CD4-positive, CD25-positive, alpha-beta regulatory T cell (primary cell): ENCODE data around the gene EBF3. TPM values are rescaled to one million over a fixed set of nuclear protein-coding genes. Genes with fewer than 3 reads are reported as not detected.

Experiments
- ATAC-seq, 2 donors: fragments of 150-1000 bp; cut with Tn5 transposase; one replicate each; pipeline ENCODE4 v1.10.0; 2021; ENCODE audit warnings: low read depth in 2 of 2, moderate number of reproducible peaks in 2 of 2, moderate library complexity in 1 of 2
- DNase-seq, 3 donors: peaks; one replicate each; pipeline versions ENCODE4 v3.0.0 to v3.0.0-alpha.2; 2012 to 2022; ENCODE audit warnings: mixed read lengths in 1 of 3
- H3K27ac ChIP-seq: one replicate; pipeline ENCODE4 v1.7.0; 2013; ENCODE audit warnings: mild to moderate bottlenecking, low read length; ENCODE audit not compliant: insufficient read depth, poor library complexity, severe bottlenecking
- H3K27me3 ChIP-seq: one replicate; pipeline ENCODE4 v1.7.0; 2013; ENCODE audit warnings: low read length; ENCODE audit not compliant: control insufficient read depth, insufficient read depth
- H3K36me3 ChIP-seq: one replicate; pipeline ENCODE4 v1.7.0; 2013; ENCODE audit warnings: mild to moderate bottlenecking, low read length, moderate library complexity; ENCODE audit not compliant: control insufficient read depth, insufficient read depth
- H3K4me1 ChIP-seq: 2 replicates; pipeline ENCODE4 v1.7.0; 2013; ENCODE audit warnings: mild to moderate bottlenecking, low read length; ENCODE audit not compliant: insufficient read depth, control insufficient read depth, poor library complexity, severe bottlenecking
- H3K4me3 ChIP-seq: one replicate; pipeline ENCODE4 v1.7.0; 2013; ENCODE audit warnings: low read depth, mild to moderate bottlenecking, low read length, moderate library complexity
- H3K9me3 ChIP-seq, 2 experiments: 1 replicate in 1 of 2; 2 replicates in 1 of 2; pipeline ENCODE4 v1.7.0; 2013; ENCODE audit warnings: low read length in 2 of 2, mild to moderate bottlenecking in 1 of 2, moderate library complexity in 1 of 2; ENCODE audit not compliant: control insufficient read depth in 2 of 2
- H3K27ac Mint-ChIP-seq, 3 donors: one replicate each; pipeline ENCODE4 v1.8.0; 2020 to 2022; ENCODE audit warnings: mild to moderate bottlenecking in 3 of 3, mixed read lengths in 3 of 3, moderate library complexity in 2 of 3
- H3K27me3 Mint-ChIP-seq: one replicate; pipeline ENCODE4 v1.8.0; 2022; ENCODE audit warnings: mild to moderate bottlenecking, mixed read lengths
- H3K36me3 Mint-ChIP-seq: one replicate; pipeline ENCODE4 v1.8.0; 2020; ENCODE audit warnings: mixed read lengths
- H3K4me1 Mint-ChIP-seq, 4 donors: one replicate each; pipeline ENCODE4 v1.8.0; 2020 to 2022; ENCODE audit warnings: mixed read lengths in 4 of 4, mild to moderate bottlenecking in 1 of 4
- H3K4me3 Mint-ChIP-seq, 4 donors: one replicate each; pipeline ENCODE4 v1.8.0; 2020 to 2022; ENCODE audit warnings: mild to moderate bottlenecking in 4 of 4, mixed read lengths in 4 of 4, moderate library complexity in 3 of 4
- H3K9me3 Mint-ChIP-seq, 7 donors: one replicate each; pipeline ENCODE4 v1.8.0; 2020 to 2022; ENCODE audit warnings: mixed read lengths in 7 of 7, mild to moderate bottlenecking in 3 of 7, moderate library complexity in 2 of 7
- polyA plus RNA-seq, 4 donors: library from polyadenylated mRNA; unstranded; fragments of 300-500 nt; fragmentation: Illumina TruSeq; gene quantifications; one replicate each; pipeline ENCODE4 v1.2.3, GENCODE V29; 2021
- total RNA-seq: library from RNA; stranded (reverse); gene quantifications from one replicate; pipeline ENCODE4 v1.2.3, GENCODE V29; 2022

Gene EBF3
- total and polyA plus RNA-seq, 5 donors from 2014 or later = not detected

- Mint-ChIP-seq H3K9me3 (peaks cover 0 to 2% (median 0%) of the 10 kb centered on the region in 7 donors), H3K27me3 (no peaks in the 10 kb centered on the region), H3K27ac (no peak overlapping the region), H3K4me3 (no peak overlapping the region), H3K36me3 (no peaks in the 10 kb centered on the region), H3K4me1 (peaks cover 0 to 4% (median 0%) of the 10 kb centered on the region in 4 donors)
- DNase-seq (no peak), ATAC-seq (no peak)
- H3K36me3 ChIP-seq = no peaks in the 10 kb centered on the region
- no peak overlapping the region for H3K27ac ChIP-seq
- no peaks in the 10 kb centered on the region for H3K4me1 ChIP-seq
- no peak overlapping the region for H3K4me3 ChIP-seq
- H3K27me3 ChIP-seq = no peaks in the 10 kb centered on the region
- H3K9me3 ChIP-seq = no peaks in the 10 kb centered on the region
Observed at GRCh38 chr10:129887986-129888783, 75.9 kb downstream of the EBF3 start.

- ATAC-seq = no peak
- Mint-ChIP-seq H3K36me3 (no peaks in the 10 kb centered on the region), H3K4me3 (no peak overlapping the region), H3K9me3 (peaks cover 0 to 2% (median 0%) of the 10 kb centered on the region in 7 donors), H3K27ac (no peak overlapping the region), H3K4me1 (peaks cover 0 to 4% (median 0%) of the 10 kb centered on the region in 4 donors), H3K27me3 (no peaks in the 10 kb centered on the region)
- Histone ChIP-seq H3K4me3 (no peak overlapping the region), H3K27me3 (no peaks in the 10 kb centered on the region), H3K27ac (no peak overlapping the region), H3K9me3 (no peaks in the 10 kb centered on the region), H3K36me3 (no peaks in the 10 kb centered on the region), H3K4me1 (no peaks in the 10 kb centered on the region)
- DNase-seq = no peak
Observed at GRCh38 chr10:129887381-129887905, 76.6 kb downstream of the EBF3 start.

DNA sequence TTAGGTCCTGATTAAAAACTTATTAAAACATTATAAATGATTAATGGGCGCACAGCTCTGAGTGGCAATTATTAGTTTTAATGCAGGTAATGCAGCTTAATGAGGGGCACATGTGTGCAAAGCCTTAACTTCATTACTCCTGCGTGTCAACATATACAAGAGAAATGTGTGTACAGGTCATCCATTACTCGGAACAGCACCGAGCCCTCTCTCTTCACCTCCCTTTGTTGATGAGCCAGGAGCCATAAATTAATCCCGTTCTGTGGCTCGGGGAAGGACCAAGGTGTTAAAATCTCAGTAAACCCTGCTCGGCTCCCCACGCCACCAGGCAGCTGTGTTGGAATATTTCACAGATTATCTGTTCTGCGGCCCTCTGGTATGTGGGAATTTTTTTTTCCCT lies 77.8 kb downstream of the EBF3 start:
- no peaks in the 10 kb centered on the region for H3K36me3 Mint-ChIP-seq
- Histone ChIP-seq H3K4me1 (no peaks in the 10 kb centered on the region), H3K27ac (no peak overlapping the region), H3K4me3 (no peak overlapping the region), H3K27me3 (no peaks in the 10 kb centered on the region), H3K9me3 (no peaks in the 10 kb centered on the region), H3K36me3 (no peaks in the 10 kb centered on the region)
- peaks cover 0 to 4% (median 0%) of the 10 kb centered on the region in 4 donors for H3K4me1 Mint-ChIP-seq
- no peak for DNase-seq
- H3K27me3 Mint-ChIP-seq = peaks cover 9% of the 10 kb centered on the region
- no peak for ATAC-seq
- peaks cover 0 to 2% (median 0%) of the 10 kb centered on the region in 7 donors for H3K9me3 Mint-ChIP-seq
- H3K4me3 Mint-ChIP-seq = no peak overlapping the region
- no peak overlapping the region for H3K27ac Mint-ChIP-seq

- H3K4me3 ChIP-seq = no peak overlapping the region
- Mint-ChIP-seq H3K4me1 (peaks cover 0 to 1% (median 0%) of the 10 kb centered on the region in 4 donors), H3K4me3 (no peak overlapping the region), H3K9me3 (peaks cover 0 to 2% (median 0%) of the 10 kb centered on the region in 7 donors), H3K27ac (no peak overlapping the region), H3K36me3 (no peaks in the 10 kb centered on the region), H3K27me3 (peaks cover 10% of the 10 kb centered on the region)
- no peak overlapping the region for H3K27ac ChIP-seq
- H3K36me3 ChIP-seq = no peaks in the 10 kb centered on the region
- no peaks in the 10 kb centered on the region for H3K27me3 ChIP-seq
- ATAC-seq (no peak), DNase-seq (no peak)
- H3K9me3 ChIP-seq = no peaks in the 10 kb centered on the region
- no peaks in the 10 kb centered on the region for H3K4me1 ChIP-seq
Observed at GRCh38 chr10:129885526-129885925, 78.5 kb downstream of the EBF3 start.

DNA sequence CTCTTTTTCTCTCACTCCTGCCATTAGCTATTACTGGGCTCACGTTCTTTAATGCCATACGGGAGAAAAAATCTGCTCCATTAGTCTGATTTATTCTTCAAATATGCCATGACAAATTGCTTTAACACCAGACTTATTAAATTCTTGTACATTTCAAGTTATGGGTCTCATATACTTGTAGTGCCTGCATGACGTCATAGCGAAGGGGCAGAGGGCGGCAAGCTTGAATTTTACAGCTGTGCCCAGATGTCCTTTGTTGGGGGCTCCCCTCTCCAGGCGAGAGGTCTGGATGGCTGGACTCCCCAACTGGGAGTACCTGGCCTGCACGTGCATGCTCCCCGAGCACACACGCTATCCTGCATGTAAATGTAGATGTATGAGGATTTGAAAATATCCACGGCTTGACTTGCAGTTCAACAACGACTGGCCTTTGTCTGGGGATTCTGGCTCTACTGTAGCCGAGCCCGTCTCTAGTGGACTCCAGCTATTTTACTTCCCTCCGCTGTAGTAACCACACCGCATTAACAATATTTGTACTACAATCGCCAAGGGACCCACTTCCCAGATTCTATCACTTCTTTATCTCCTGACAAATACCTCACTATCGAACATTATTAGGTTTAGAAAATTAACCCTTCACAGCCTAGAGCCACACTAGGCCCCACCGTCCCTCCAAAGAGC lies 79.5 kb downstream of the EBF3 start:
- Histone ChIP-seq H3K27ac (no peak overlapping the region), H3K36me3 (no peaks in the 10 kb centered on the region), H3K9me3 (no peaks in the 10 kb centered on the region), H3K4me3 (no peak overlapping the region), H3K27me3 (no peaks in the 10 kb centered on the region), H3K4me1 (no peaks in the 10 kb centered on the region)
- no peaks in the 10 kb centered on the region for H3K36me3 Mint-ChIP-seq
- H3K4me3 Mint-ChIP-seq = no peak overlapping the region
- peaks cover 0 to 2% (median 0%) of the 10 kb centered on the region in 7 donors for H3K9me3 Mint-ChIP-seq
- peaks cover 0 to 1% (median 0%) of the 10 kb centered on the region in 4 donors for H3K4me1 Mint-ChIP-seq
- no peak overlapping the region for H3K27ac Mint-ChIP-seq
- H3K27me3 Mint-ChIP-seq = peaks cover 15% of the 10 kb centered on the region
- ATAC-seq = no peak
- DNase-seq = no peak

DNA sequence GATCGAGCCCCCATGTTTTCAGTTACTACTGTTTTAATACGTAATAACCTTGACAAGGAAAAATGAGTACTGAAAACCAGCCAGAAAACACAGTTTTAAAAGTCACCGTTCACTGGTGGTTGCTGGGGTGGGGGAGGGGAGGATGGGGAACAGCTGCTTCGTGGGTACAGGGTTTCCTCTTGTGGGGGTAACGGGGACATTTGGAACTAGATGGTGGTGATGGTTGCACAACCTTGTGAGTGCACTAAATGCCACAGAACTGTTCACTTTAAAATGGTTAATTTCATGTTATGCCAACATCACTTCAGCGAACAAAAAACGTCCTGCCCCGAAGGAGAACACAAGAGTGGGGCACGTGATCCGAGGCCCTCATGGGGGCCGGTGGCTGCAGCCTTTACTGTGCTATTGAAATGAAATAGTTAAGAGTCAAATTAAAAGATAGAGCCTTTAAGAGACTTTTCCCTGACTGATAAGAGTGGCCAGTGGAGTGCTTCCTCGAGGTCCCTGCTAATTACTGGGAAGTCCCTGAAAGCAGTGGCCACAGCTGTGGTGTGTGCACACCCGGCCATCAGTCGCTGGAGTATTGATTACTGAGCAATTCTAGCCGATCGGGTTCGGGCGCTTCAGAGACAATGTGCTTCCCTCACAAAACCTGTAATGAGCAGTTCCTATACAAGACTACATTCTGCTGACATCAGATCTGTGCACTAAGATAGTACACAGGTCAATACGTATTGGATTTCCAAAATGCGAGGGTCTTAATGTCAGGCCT lies 80.3 kb downstream of the EBF3 start:
- ATAC-seq (no peak), DNase-seq (no peak)
- Histone ChIP-seq H3K36me3 (no peaks in the 10 kb centered on the region), H3K4me3 (no peak overlapping the region), H3K9me3 (no peaks in the 10 kb centered on the region), H3K27ac (no peak overlapping the region), H3K4me1 (no peaks in the 10 kb centered on the region), H3K27me3 (no peaks in the 10 kb centered on the region)
- Mint-ChIP-seq H3K27ac (no peak overlapping the region), H3K27me3 (peaks cover 20% of the 10 kb centered on the region), H3K9me3 (peaks cover 0 to 2% (median 0%) of the 10 kb centered on the region in 7 donors), H3K36me3 (no peaks in the 10 kb centered on the region), H3K4me1 (peaks cover 0 to 1% (median 0%) of the 10 kb centered on the region in 4 donors), H3K4me3 (no peak overlapping the region)

- H3K4me1 Mint-ChIP-seq = peaks cover 0 to 1% (median 0%) of the 10 kb centered on the region in 4 donors
- H3K27me3 Mint-ChIP-seq = peaks cover 20% of the 10 kb centered on the region
- Histone ChIP-seq H3K9me3 (no peaks in the 10 kb centered on the region), H3K27ac (no peak overlapping the region), H3K4me3 (no peak overlapping the region), H3K27me3 (no peaks in the 10 kb centered on the region), H3K36me3 (no peaks in the 10 kb centered on the region), H3K4me1 (no peaks in the 10 kb centered on the region)
- no peak for DNase-seq
- H3K36me3 Mint-ChIP-seq = no peaks in the 10 kb centered on the region
- no peak overlapping the region for H3K27ac Mint-ChIP-seq
- H3K4me3 Mint-ChIP-seq = no peak overlapping the region
- H3K9me3 Mint-ChIP-seq = peaks cover 0 to 2% (median 0%) of the 10 kb centered on the region in 7 donors
- no peak for ATAC-seq
Observed at GRCh38 chr10:129883029-129883428, 81.0 kb downstream of the EBF3 start.
